Activated CD8-positive, alpha-beta memory T cell treated with anti-CD3 and anti-CD28 coated beads, Interleukin-2, amount 50 U/mL, for 48 hours (primary cell): Measurements from ENCODE around the gene FZR1.
"Not testable (repeated sequence)": the region's sequence is repeated elsewhere in the genome, so short reads cannot be mapped to it uniquely, and the experiment has no call there.

Source experiments
- DNase-seq: peaks from one replicate; pipeline ENCODE4 v3.0.0-alpha.2; 2020

The FZR1 gene

GRCh38 chr19:3516675-3517207 lies 10.6 kb downstream of the FZR1 start:
- DNase-seq: no peak

GRCh38 chr19:3517638-3518037 lies 11.5 kb downstream of the FZR1 start:
- no peak for DNase-seq

- DNase-seq: no peak
Measured at GRCh38 chr19:3518255-3518654, 12.1 kb downstream of the FZR1 start.

GRCh38 chr19:3518659-3519058 lies 12.5 kb downstream of the FZR1 start:
- no peak for DNase-seq

- DNase-seq: no peak
Measured at GRCh38 chr19:3519126-3519525, 13.0 kb downstream of the FZR1 start.

- no peak for DNase-seq
Measured at GRCh38 chr19:3520166-3521103, 14.3 kb downstream of the FZR1 start.

- no peak for DNase-seq
Measured at GRCh38 chr19:3521104-3521445, 15.0 kb downstream of the FZR1 start.

- DNase-seq: no peak
Measured at GRCh38 chr19:3522421-3523360, 16.6 kb downstream of the FZR1 start.

- DNase-seq: no peak
Measured at GRCh38 chr19:3523361-3524077, 17.4 kb downstream of the FZR1 start.

GRCh38 chr19:3524078-3524842 lies 18.1 kb downstream of the FZR1 start:
- no peak for DNase-seq

GRCh38 chr19:3524904-3525451 lies 18.9 kb downstream of the FZR1 start:
- no peak for DNase-seq

- DNase-seq: no peak
Measured at GRCh38 chr19:3526507-3527237, 20.6 kb downstream of the FZR1 start.

GRCh38 chr19:3527238-3527910 lies 21.3 kb downstream of the FZR1 start:
- no peak for DNase-seq

- no peak for DNase-seq
Measured at GRCh38 chr19:3528080-3528479, 22.0 kb downstream of the FZR1 start.

GRCh38 chr19:3528539-3529211 lies 22.6 kb downstream of the FZR1 start:
- no peak for DNase-seq

GRCh38 chr19:3529299-3529698 lies 23.2 kb downstream of the FZR1 start:
- DNase-seq: not testable (repeated sequence)

GRCh38 chr19:3530389-3530788 lies 24.3 kb downstream of the FZR1 start:
- DNase-seq: no peak

- DNase-seq: no peak
Measured at GRCh38 chr19:3531716-3532115, 25.6 kb downstream of the FZR1 start.

GRCh38 chr19:3532154-3532786 lies 26.2 kb downstream of the FZR1 start:
- no peak for DNase-seq
